ENCODE data around the gene HIRA.
"Not testable (repeated sequence)": the region's sequence is repeated elsewhere in the genome, so short reads cannot be mapped to it uniquely, and the experiment has no call there.

Gene HIRA

GRCh38 chr22:19446603-19447329, 15.2 kb upstream of the HIRA start:
- Histone ChIP-seq H3K27me3 (replicated peaks; ENCODE audit: insufficient read depth, low read length) (no peaks in the 10 kb centered on the region), H3K9me2 (replicated peaks; ENCODE audit: insufficient read depth, low read length) (no peaks in the 10 kb centered on the region), H3F3A (ENCODE audit: insufficient read depth, low read length) (peaks cover 24% of the 10 kb centered on the region), H4K20me1 (ENCODE audit: insufficient read depth, low read length) (no peaks in the 10 kb centered on the region), H3K4me2 (ENCODE audit: low read depth, low read length) (peak overlapping the region; percentile 81), H3K27ac (ENCODE audit: low read length) (peak overlapping the region; percentile 75; the same call in 1 of the 2 replicates), H2AFZ (ENCODE audit: low read length) (peak overlapping the region; percentile 69), H3K9me3 (replicated peaks; ENCODE audit: insufficient read depth, low read length) (no peaks in the 10 kb centered on the region), H3K9ac (ENCODE audit: low read length) (peak overlapping the region; percentile 78), H3K4me3 (ENCODE audit: low read length) (peak overlapping the region; percentile 88), H3K79me2 (ENCODE audit: low read length) (peaks cover 69% of the 10 kb centered on the region), H3K36me3 (replicated peaks; ENCODE audit: insufficient read depth, low read length) (no peaks in the 10 kb centered on the region), H3K4me1 (ENCODE audit: low read length) (peaks cover 16% of the 10 kb centered on the region)
- no peak for TF ChIP-seq EZH2phosphoT487 (IDR thresholded peaks at IDR 0.05; ENCODE audit: low read length)
- TF ChIP-seq EZH2 (optimal IDR thresholded peaks at IDR 0.05; ENCODE audit: low read depth, low read length) = no peak
- no peak for TF ChIP-seq CTCF (IDR thresholded peaks at IDR 0.05; ENCODE audit: low read length)
- no peak for DNase-seq

- Histone ChIP-seq H3F3A (ENCODE audit: insufficient read depth, low read length) (peaks cover 24% of the 10 kb centered on the region), H3K4me1 (ENCODE audit: low read length) (peaks cover 16% of the 10 kb centered on the region), H3K79me2 (ENCODE audit: low read length) (peaks cover 80% of the 10 kb centered on the region)
- H3K4me2 ChIP-seq (ENCODE audit: low read depth, low read length); H3K9ac ChIP-seq (ENCODE audit: low read length); H3K36me3 ChIP-seq (replicated peaks; ENCODE audit: insufficient read depth, low read length); H3K9me3 ChIP-seq (replicated peaks; ENCODE audit: insufficient read depth, low read length); H3K9me2 ChIP-seq (replicated peaks; ENCODE audit: insufficient read depth, low read length); H2AFZ ChIP-seq (ENCODE audit: low read length); H3K27me3 ChIP-seq (replicated peaks; ENCODE audit: insufficient read depth, low read length); H3K4me3 ChIP-seq (ENCODE audit: low read length); H3K27ac ChIP-seq (ENCODE audit: low read length); H4K20me1 ChIP-seq (ENCODE audit: insufficient read depth, low read length); DNase-seq: not testable (repeated sequence)
These were observed 13.9 kb upstream of the HIRA start for GRCh38 chr22:19445279-19445982.

DNA sequence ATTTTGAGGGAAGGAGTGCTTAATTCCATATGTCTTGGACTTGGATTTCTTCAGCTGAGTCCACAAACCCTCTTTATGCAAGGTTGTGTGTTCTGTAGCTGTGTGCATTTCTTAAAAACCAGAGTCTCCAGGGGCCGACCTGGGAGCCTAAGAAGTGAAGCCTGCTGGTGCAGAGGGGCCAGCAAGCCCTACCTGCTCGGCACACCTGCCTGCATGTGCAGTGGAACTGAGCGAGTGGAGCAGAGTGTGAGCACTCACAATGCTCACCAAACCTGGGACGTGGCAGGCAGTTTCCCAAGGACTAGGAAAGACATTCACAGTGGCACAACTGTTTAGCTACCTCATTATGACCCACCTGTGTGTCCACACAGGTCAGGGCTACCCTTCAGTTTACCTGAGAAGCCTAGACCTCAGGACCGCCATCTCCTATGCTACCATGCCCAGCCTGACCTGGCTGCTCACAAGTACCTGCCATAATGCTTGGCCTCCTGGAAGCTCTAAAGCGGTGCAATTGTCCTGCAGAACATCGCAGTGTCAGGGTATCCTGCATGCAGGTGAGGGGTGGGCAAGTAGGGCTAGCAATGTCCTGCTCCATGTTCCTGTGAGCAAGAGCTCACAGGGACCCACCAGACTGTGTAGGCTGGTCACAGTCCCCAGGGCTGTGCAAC, 12.1 kb upstream of the HIRA start:
- TF ChIP-seq CTCF (IDR thresholded peaks at IDR 0.05; ENCODE audit: low read length) (no peak), EZH2 (optimal IDR thresholded peaks at IDR 0.05; ENCODE audit: low read depth, low read length) (no peak), EZH2phosphoT487 (IDR thresholded peaks at IDR 0.05; ENCODE audit: low read length) (no peak)
- peaks cover 13% of the 10 kb centered on the region; the same call in 1 of the 2 replicates for H3F3A ChIP-seq (ENCODE audit: insufficient read depth, low read length)
- peaks cover 77% of the 10 kb centered on the region for H3K79me2 ChIP-seq (ENCODE audit: low read length)
- no peak overlapping the region for H3K4me2 ChIP-seq (ENCODE audit: low read depth, low read length)
- H3K4me3 ChIP-seq (ENCODE audit: low read length) = no peak overlapping the region
- H3K9ac ChIP-seq (ENCODE audit: low read length) = no peak overlapping the region
- H3K27ac ChIP-seq (ENCODE audit: low read length) = no peak overlapping the region
- H3K9me2 ChIP-seq (replicated peaks; ENCODE audit: insufficient read depth, low read length) = no peaks in the 10 kb centered on the region
- no peak overlapping the region for H2AFZ ChIP-seq (ENCODE audit: low read length)
- no peaks in the 10 kb centered on the region for H3K36me3 ChIP-seq (replicated peaks; ENCODE audit: insufficient read depth, low read length)
- no peaks in the 10 kb centered on the region for H3K9me3 ChIP-seq (replicated peaks; ENCODE audit: insufficient read depth, low read length)
- DNase-seq = no peak
- H4K20me1 ChIP-seq (ENCODE audit: insufficient read depth, low read length) = no peaks in the 10 kb centered on the region
- H3K27me3 ChIP-seq (replicated peaks; ENCODE audit: insufficient read depth, low read length) = no peaks in the 10 kb centered on the region
- H3K4me1 ChIP-seq (ENCODE audit: low read length) = peaks cover 7% of the 10 kb centered on the region
